ENCODE measurements around the gene CALML5.

Gene CALML5

GRCh38 chr10:5506246-5506645 lies 6.9 kb upstream of the CALML5 start:
- no peaks in the 10 kb centered on the region for H3K9me3 ChIP-seq (ENCODE audit: control insufficient read depth, insufficient read depth, low read depth, low read length)
- H3K27ac ChIP-seq (ENCODE audit: extremely low read depth, low read depth, low read length): no peak overlapping the region
- ChIA-PET CTCF (interaction anchor here (0.6 to 1.5 kb wide), 2 partner anchors 64 to 201 kb away, joined by 3 to 4 read pairs; no protein-coding TSS in a partner anchor), POLR2A (no interaction called here)
- TF ChIP-seq PRDM10 (tag by site-specific recombination; IDR thresholded peaks at IDR 0.05) (peak; percentile 84), ZFP3 (tag by site-specific recombination; IDR thresholded peaks at IDR 0.05; ENCODE audit: low read depth) (no peak)
- no peaks in the 10 kb centered on the region for H3K36me3 ChIP-seq (ENCODE audit: control insufficient read depth in 2 of 2, insufficient read depth in 1 of 2, low read length in 2 of 2)
- H3K4me1 ChIP-seq (ENCODE audit: control insufficient read depth, insufficient read depth, low read length): no peaks in the 10 kb centered on the region
- H3K4me3 ChIP-seq (ENCODE audit: low read depth, low read length): no peak overlapping the region

GRCh38 chr10:5504146-5505072 lies 5.0 kb upstream of the CALML5 start:
- Histone ChIP-seq H3K27ac (ENCODE audit: extremely low read depth, low read depth, low read length) (no peak overlapping the region), H3K9me3 (ENCODE audit: control insufficient read depth, insufficient read depth, low read depth, low read length) (no peaks in the 10 kb centered on the region), H3K36me3 (ENCODE audit: control insufficient read depth in 2 of 2, insufficient read depth in 1 of 2, low read length in 2 of 2) (no peaks in the 10 kb centered on the region), H3K4me3 (ENCODE audit: low read depth, low read length) (no peak overlapping the region), H3K4me1 (ENCODE audit: control insufficient read depth, insufficient read depth, low read length) (no peaks in the 10 kb centered on the region)
- POLR2A ChIA-PET: no interaction called here
- CTCF ChIA-PET: interaction anchor here (1.5 kb wide), 1 partner anchor 62 kb away, joined by 4 read pairs; no protein-coding TSS in a partner anchor
- no peak for TF ChIP-seq ZNF18 (tag by site-specific recombination; IDR thresholded peaks at IDR 0.05)
- TF ChIP-seq ZNF585B (tag by site-specific recombination; IDR thresholded peaks at IDR 0.05): no peak
- no peak for TF ChIP-seq ZFP41 (tag by site-specific recombination; IDR thresholded peaks at IDR 0.05; ENCODE audit: borderline replicate concordance)
- no peak for TF ChIP-seq ZNF426 (tag by site-specific recombination; IDR thresholded peaks at IDR 0.05)
- peak; percentile 40 for TF ChIP-seq ZIC2 (tag by site-specific recombination; IDR thresholded peaks at IDR 0.05)
- no peak for TF ChIP-seq ZNF169 (tag by site-specific recombination; IDR thresholded peaks at IDR 0.05)

- CTCF ChIA-PET: no interaction called here
- Histone ChIP-seq H3K27ac (ENCODE audit: extremely low read depth, low read depth, low read length) (no peak overlapping the region), H3K36me3 (ENCODE audit: control insufficient read depth in 2 of 2, insufficient read depth in 1 of 2, low read length in 2 of 2) (no peaks in the 10 kb centered on the region), H3K9me3 (ENCODE audit: control insufficient read depth, insufficient read depth, low read depth, low read length) (no peaks in the 10 kb centered on the region), H3K4me1 (ENCODE audit: control insufficient read depth, insufficient read depth, low read length) (no peaks in the 10 kb centered on the region), H3K4me3 (ENCODE audit: low read depth, low read length) (no peak overlapping the region)
- POLR2A ChIA-PET: no interaction called here
- TF ChIP-seq HOXA7 (CRISPR knock-in tag; IDR thresholded peaks at IDR 0.05; ENCODE audit: borderline replicate concordance) (no peak), ZNF473 (tag by site-specific recombination; IDR thresholded peaks at IDR 0.05) (no peak), ZNF121 (tag by site-specific recombination; IDR thresholded peaks at IDR 0.05) (no peak), ZSCAN23 (tag by site-specific recombination; IDR thresholded peaks at IDR 0.05) (no peak), ZNF639 (tag by site-specific recombination; IDR thresholded peaks at IDR 0.05) (no peak), YY2 (tag by site-specific recombination; IDR thresholded peaks at IDR 0.05) (no peak), KLF8 (tag by site-specific recombination; IDR thresholded peaks at IDR 0.05) (no peak), ZNF707 (tag by site-specific recombination; IDR thresholded peaks at IDR 0.05) (no peak), YY1 (tag by site-specific recombination; IDR thresholded peaks at IDR 0.05) (no peak), ZNF394 (tag by site-specific recombination; IDR thresholded peaks at IDR 0.05; ENCODE audit: borderline replicate concordance) (no peak), SCRT2 (tag by site-specific recombination; IDR thresholded peaks at IDR 0.05) (no peak), ZBTB21 (tag by site-specific recombination; IDR thresholded peaks at IDR 0.05) (no peak), SALL2 (tag by site-specific recombination; IDR thresholded peaks at IDR 0.05; ENCODE audit: borderline replicate concordance) (no peak), ATF2 (tag by site-specific recombination; IDR thresholded peaks at IDR 0.05; ENCODE audit: low read depth) (no peak), ZNF175 (tag by site-specific recombination; IDR thresholded peaks at IDR 0.05) (no peak)
Observed at GRCh38 chr10:5503477-5503835, 4.1 kb upstream of the CALML5 start.
